Upper lobe of right lung (tissue), 1 donor: ENCODE data around the gene ZNF236. TPM values are rescaled to one million over a fixed set of nuclear protein-coding genes. Genes with fewer than 3 reads are reported as not detected.
"Not testable (repeated sequence)": the region's sequence is repeated elsewhere in the genome, so short reads cannot be mapped to it uniquely, and the experiment has no call there.

ENCODE experiments used
- ATAC-seq: fragments of 200-7000 bp; cut with Tn5 transposase; one replicate; pipeline ENCODE4 v1.9.1; 2020; ENCODE audit warnings: mild to moderate bottlenecking, moderate library complexity
- DNase-seq: peaks from one replicate; pipeline ENCODE4 v3.0.0-alpha.2; 2020
- H3K27ac ChIP-seq: fragments of 200-600 bp; one replicate; pipeline ENCODE4 v1.8.0; 2022
- H3K27me3 ChIP-seq: fragments of 200-600 bp; one replicate; pipeline ENCODE4 v1.8.0; 2022; ENCODE audit warnings: mild to moderate bottlenecking
- H3K36me3 ChIP-seq: fragments of 200-600 bp; one replicate; pipeline ENCODE4 v1.8.0; 2022
- H3K4me1 ChIP-seq: fragments of 200-600 bp; one replicate; pipeline ENCODE4 v1.8.0; 2022
- H3K4me3 ChIP-seq: fragments of 200-600 bp; one replicate; pipeline ENCODE4 v1.8.0; 2022; ENCODE audit warnings: mild to moderate bottlenecking
- H3K9me3 ChIP-seq: fragments of 200-600 bp; one replicate; pipeline ENCODE4 v1.8.0; 2022
- CTCF ChIP-seq: fragments of 200-600 bp; IDR thresholded peaks from one replicate; pipeline ENCODE4 v1.8.0; 2022; ENCODE audit warnings: antibody characterized with exemption
- intact Hi-C: fragments of 100-400 bp; cut with DNase I; formaldehyde crosslinking; loops from one replicate; pipeline ENCODE4 v1.11.0; 2022
- total RNA-seq: library from RNA; stranded (reverse); fragmentation: NEBNext Ultra II Directional; extraction: Animal tissue kit (Norgen Biotek cat#: 25700); gene quantifications from one replicate; pipeline ENCODE4 v1.2.1, GENCODE V29; 2021
- donor health status: DM: no; HTN: yes; CAD: no; lungs with severe emphysema.

Gene ZNF236
- total RNA-seq, 1 donor from 2014 or later: 14.9 TPM

- intact Hi-C loops: no loop called here
- peak; percentile 58 for ATAC-seq
- H3K27me3 ChIP-seq: no peaks in the 10 kb centered on the region
- H3K27ac ChIP-seq: peak overlapping the region; percentile 11
- H3K4me3 ChIP-seq: no peak overlapping the region
- no peak for TF ChIP-seq CTCF
- no peaks in the 10 kb centered on the region for H3K9me3 ChIP-seq
- peaks cover 4% of the 10 kb centered on the region for H3K4me1 ChIP-seq
- peaks cover 21% of the 10 kb centered on the region for H3K36me3 ChIP-seq
- DNase-seq: no peak
Observed at GRCh38 chr18:76958692-76959341, 136.5 kb downstream of the ZNF236 start.

GRCh38 chr18:76959605-76960004 is 137.2 kb downstream of the ZNF236 start:
- Histone ChIP-seq H3K27me3 (no peaks in the 10 kb centered on the region), H3K4me3 (no peak overlapping the region), H3K27ac (no peak overlapping the region), H3K36me3 (peaks cover 21% of the 10 kb centered on the region), H3K9me3 (no peaks in the 10 kb centered on the region), H3K4me1 (no peaks in the 10 kb centered on the region)
- no peak for DNase-seq
- intact Hi-C loops: no loop called here
- no peak for TF ChIP-seq CTCF
- no peak for ATAC-seq

- intact Hi-C loops: no loop called here
- no peaks in the 10 kb centered on the region for H3K9me3 ChIP-seq
- no peak for TF ChIP-seq CTCF
- H3K36me3 ChIP-seq: peaks cover 21% of the 10 kb centered on the region
- H3K4me3 ChIP-seq: no peak overlapping the region
- no peaks in the 10 kb centered on the region for H3K4me1 ChIP-seq
- no peaks in the 10 kb centered on the region for H3K27me3 ChIP-seq
- no peak for ATAC-seq
- no peak overlapping the region for H3K27ac ChIP-seq
- no peak for DNase-seq
Observed at GRCh38 chr18:76960528-76961035, 138.2 kb downstream of the ZNF236 start.

GRCh38 chr18:76962851-76963250 is 140.5 kb downstream of the ZNF236 start:
- ATAC-seq (no peak), DNase-seq (no peak)
- Histone ChIP-seq H3K4me1 (no peaks in the 10 kb centered on the region), H3K27ac (no peak overlapping the region), H3K36me3 (peaks cover 13% of the 10 kb centered on the region), H3K9me3 (no peaks in the 10 kb centered on the region), H3K27me3 (no peaks in the 10 kb centered on the region), H3K4me3 (no peak overlapping the region)
- intact Hi-C loops: no loop called here
- TF ChIP-seq CTCF: no peak

- no peak overlapping the region for H3K27ac ChIP-seq
- no peak for DNase-seq
- no peaks in the 10 kb centered on the region for H3K4me1 ChIP-seq
- H3K36me3 ChIP-seq: peaks cover 19% of the 10 kb centered on the region
- TF ChIP-seq CTCF: no peak
- H3K9me3 ChIP-seq: no peaks in the 10 kb centered on the region
- no peak overlapping the region for H3K4me3 ChIP-seq
- ATAC-seq: no peak
- intact Hi-C loops: no loop called here
- H3K27me3 ChIP-seq: no peaks in the 10 kb centered on the region
Observed at GRCh38 chr18:76963936-76964335, 141.6 kb downstream of the ZNF236 start.

- DNase-seq, ATAC-seq, H3K4me3 ChIP-seq, H3K27ac ChIP-seq, H3K27me3 ChIP-seq, intact Hi-C loops, H3K9me3 ChIP-seq, H3K4me1 ChIP-seq: not testable (repeated sequence)
- H3K36me3 ChIP-seq: peaks cover 13% of the 10 kb centered on the region
Observed at GRCh38 chr18:76965555-76966151, 143.3 kb downstream of the ZNF236 start.

GRCh38 chr18:76967299-76967698 is 144.9 kb downstream of the ZNF236 start:
- H3K36me3 ChIP-seq: peaks cover 11% of the 10 kb centered on the region
- intact Hi-C loops, H3K27me3 ChIP-seq, DNase-seq, H3K4me3 ChIP-seq, ATAC-seq, H3K4me1 ChIP-seq, H3K27ac ChIP-seq, H3K9me3 ChIP-seq: not testable (repeated sequence)
